GM06990 (cell line): ENCODE measurements around the gene CFAP300.

Source experiments
- DNase-seq: peaks from one replicate; pipeline ENCODE4 v3.0.0-alpha.2; 2011; ENCODE audit not compliant: insufficient read length; ENCODE audit errors: extremely low read depth
- H3K27me3 ChIP-seq: replicated peaks from 2 replicates; pipeline ENCODE4 v1.6.0; 2011; ENCODE audit warnings: low read length; ENCODE audit not compliant: control insufficient read depth, insufficient read depth
- H3K36me3 ChIP-seq: 2 replicates; pipeline ENCODE4 v1.5.1; 2011; ENCODE audit warnings: low read length; ENCODE audit not compliant: control insufficient read depth, insufficient read depth
- H3K4me3 ChIP-seq: replicated peaks from 2 replicates; pipeline ENCODE4 v1.5.1; 2011; ENCODE audit warnings: low read depth, mild to moderate bottlenecking, control low read depth, low read length
- TF ChIP-seq, protein P1 (sequence below): IDR thresholded peaks from 2 replicates; pipeline ENCODE4 v1.5.1; 2011; ENCODE audit warnings: low read length, control low read depth, mild to moderate bottlenecking, inconsistent platforms; ENCODE audit not compliant: insufficient read depth, poor library complexity, severe bottlenecking

CFAP300 gene

GRCh38 chr11:102026217-102026616, 21.0 kb upstream of the CFAP300 start:
- DNase-seq, result no peak
- Histone ChIP-seq H3K36me3 (no peaks in the 10 kb centered on the region), H3K4me3 (no peak overlapping the region), H3K27me3 (no peaks in the 10 kb centered on the region; the same call in 1 of the 2 replicates)
- TF ChIP-seq, protein P1, sequence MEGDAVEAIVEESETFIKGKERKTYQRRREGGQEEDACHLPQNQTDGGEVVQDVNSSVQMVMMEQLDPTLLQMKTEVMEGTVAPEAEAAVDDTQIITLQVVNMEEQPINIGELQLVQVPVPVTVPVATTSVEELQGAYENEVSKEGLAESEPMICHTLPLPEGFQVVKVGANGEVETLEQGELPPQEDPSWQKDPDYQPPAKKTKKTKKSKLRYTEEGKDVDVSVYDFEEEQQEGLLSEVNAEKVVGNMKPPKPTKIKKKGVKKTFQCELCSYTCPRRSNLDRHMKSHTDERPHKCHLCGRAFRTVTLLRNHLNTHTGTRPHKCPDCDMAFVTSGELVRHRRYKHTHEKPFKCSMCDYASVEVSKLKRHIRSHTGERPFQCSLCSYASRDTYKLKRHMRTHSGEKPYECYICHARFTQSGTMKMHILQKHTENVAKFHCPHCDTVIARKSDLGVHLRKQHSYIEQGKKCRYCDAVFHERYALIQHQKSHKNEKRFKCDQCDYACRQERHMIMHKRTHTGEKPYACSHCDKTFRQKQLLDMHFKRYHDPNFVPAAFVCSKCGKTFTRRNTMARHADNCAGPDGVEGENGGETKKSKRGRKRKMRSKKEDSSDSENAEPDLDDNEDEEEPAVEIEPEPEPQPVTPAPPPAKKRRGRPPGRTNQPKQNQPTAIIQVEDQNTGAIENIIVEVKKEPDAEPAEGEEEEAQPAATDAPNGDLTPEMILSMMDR, result no peak

DNA sequence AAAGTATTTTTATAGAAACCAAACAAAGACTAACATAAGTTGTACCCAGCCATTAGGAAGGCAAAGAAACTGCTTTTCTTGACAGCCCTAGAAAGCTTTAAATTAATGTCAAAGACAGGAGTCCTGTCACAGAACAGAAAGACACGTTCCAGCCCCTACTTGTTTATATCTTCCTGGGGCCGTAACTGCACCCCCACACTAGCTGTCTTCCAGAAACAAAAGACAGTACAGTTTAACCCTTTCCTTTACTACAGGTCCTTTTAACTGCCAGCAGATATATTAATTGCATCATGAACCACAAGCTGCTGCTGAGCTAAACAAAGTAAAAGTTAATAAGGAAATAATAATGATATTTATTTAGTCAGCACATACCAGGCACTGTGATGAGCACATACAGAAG, 20.3 kb upstream of the CFAP300 start:
- no peak for DNase-seq

GRCh38 chr11:102036757-102037156, 10.5 kb upstream of the CFAP300 start:
- Histone ChIP-seq H3K36me3 (no peaks in the 10 kb centered on the region), H3K27me3 (no peaks in the 10 kb centered on the region), H3K4me3 (no peak overlapping the region)
- TF ChIP-seq, protein P1, result no peak
- DNase-seq, result no peak

More for the DNA sequence above, 20.3 kb upstream of the CFAP300 start:
- Histone ChIP-seq H3K27me3 (no peaks in the 10 kb centered on the region; the same call in 1 of the 2 replicates), H3K4me3 (no peak overlapping the region), H3K36me3 (no peaks in the 10 kb centered on the region)
- TF ChIP-seq, protein P1, result no peak

DNA sequence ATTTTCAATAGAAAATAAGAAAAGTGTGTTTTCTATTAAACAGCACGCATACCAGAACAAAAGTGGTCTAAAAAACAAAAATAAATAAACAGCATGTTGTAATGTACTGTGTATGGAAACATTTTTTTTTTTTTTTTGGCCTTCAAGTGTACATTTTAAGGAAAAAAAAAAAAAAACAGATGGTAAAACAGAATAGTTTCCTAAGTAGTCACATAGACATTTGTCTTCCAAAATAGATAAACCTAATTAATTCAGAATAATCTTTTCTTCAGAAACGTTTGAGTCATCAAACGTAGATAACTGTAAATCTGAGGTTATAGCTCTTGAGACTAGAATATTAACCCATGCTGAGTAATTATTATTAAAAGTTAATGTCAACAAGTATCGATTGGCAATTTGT, 396 bp upstream of the CFAP300 start:
- Histone ChIP-seq H3K36me3 (no peaks in the 10 kb centered on the region), H3K4me3 (no peak overlapping the region), H3K27me3 (no peaks in the 10 kb centered on the region)
- TF ChIP-seq, protein P1, result no peak
- no peak for DNase-seq

GRCh38 chr11:102050927-102051575, 3.8 kb downstream of the CFAP300 start:
- TF ChIP-seq, protein P1, result no peak
- Histone ChIP-seq H3K27me3 (no peaks in the 10 kb centered on the region), H3K4me3 (no peak overlapping the region), H3K36me3 (no peaks in the 10 kb centered on the region)
- DNase-seq, result no peak

DNA sequence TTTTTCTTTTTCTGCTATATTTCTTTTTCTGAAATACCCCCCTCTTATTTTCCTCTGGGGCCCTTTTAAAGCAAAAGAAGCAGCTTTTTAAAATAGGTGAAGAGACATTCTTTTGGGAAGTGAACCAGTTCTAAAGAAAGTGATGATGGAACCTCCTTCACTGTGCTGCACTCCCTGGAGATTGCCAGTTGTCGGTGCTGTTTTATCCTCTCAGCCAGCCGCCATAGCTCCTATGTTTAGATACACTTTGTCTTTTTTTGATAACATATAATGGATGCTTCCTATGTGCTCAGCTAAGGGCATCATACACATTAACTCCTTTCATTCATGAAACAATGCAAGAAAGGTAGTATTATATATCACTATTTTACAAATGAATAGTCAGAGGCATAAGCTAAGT, 14.0 kb downstream of the CFAP300 start:
- no peaks in the 10 kb centered on the region for H3K36me3 ChIP-seq
- TF ChIP-seq, protein P1, result no peak
- H3K27me3 ChIP-seq, result no peaks in the 10 kb centered on the region
- H3K4me3 ChIP-seq, result no peak overlapping the region
- no peak for DNase-seq
